Measurements from ENCODE around the gene NDUFV1.

GRCh38 chr11:67634366-67635230 lies 27.9 kb downstream of the NDUFV1 start:
- TF ChIP-seq POLR2A (IDR thresholded peaks at IDR 0.05) (no peak), CTCF (IDR thresholded peaks at IDR 0.05 in 4 of 5, conservative IDR thresholded peaks at IDR 0.05 in 1 of 5) (no peak)
